GOT3 (cell line): ENCODE measurements around the gene TRAPPC11.

Experiments
- DNase-seq: peaks from one replicate; lab custom pipeline; 2025; ENCODE audit warnings: mixed read lengths; lab: John Stamatoyannopoulos, UW

Gene TRAPPC11

GRCh38 chr4:183637461-183637860, 21.6 kb upstream of the TRAPPC11 start:
- no peak for DNase-seq

GRCh38 chr4:183638436-183638835, 20.7 kb upstream of the TRAPPC11 start:
- DNase-seq: no peak

DNA sequence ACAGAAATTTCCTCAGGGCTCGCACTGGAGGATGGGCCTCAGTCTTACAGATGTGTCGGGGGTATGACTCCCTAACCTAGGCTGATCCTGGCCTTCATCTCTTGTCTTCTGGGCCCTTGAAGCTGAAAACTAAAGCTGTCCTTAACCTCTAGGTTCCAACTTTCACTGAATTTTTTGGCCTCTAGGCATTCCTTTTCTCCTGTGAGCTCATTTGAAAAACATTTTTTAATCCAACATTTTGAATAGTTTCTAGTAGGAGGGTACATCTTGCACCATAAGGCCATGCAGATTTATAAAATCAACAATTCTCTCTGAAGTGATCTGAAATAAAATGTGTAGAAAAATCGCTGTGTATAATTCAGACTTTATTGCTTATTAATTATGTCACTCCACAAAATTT, 19.8 kb upstream of the TRAPPC11 start:
- no peak for DNase-seq

DNA sequence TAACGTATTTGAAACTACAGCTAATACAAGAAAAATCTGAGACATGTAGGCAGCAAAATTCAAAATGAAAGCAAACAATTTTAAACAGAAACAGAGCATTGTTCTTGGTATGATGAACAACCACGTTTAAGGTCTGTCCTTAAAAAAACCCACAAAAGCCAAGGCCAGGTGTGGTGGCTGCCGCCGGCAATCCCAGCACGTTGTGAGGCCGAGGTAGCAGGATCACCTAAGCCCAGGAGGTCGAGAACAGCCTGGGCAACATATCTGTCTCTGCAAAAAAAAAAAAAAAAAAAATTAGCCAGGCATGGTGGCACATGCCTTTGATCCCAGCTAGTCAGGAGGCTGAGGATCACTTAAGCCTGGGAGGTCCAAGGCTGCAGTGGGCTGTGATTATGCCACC, 13.8 kb upstream of the TRAPPC11 start:
- DNase-seq: no peak

DNA sequence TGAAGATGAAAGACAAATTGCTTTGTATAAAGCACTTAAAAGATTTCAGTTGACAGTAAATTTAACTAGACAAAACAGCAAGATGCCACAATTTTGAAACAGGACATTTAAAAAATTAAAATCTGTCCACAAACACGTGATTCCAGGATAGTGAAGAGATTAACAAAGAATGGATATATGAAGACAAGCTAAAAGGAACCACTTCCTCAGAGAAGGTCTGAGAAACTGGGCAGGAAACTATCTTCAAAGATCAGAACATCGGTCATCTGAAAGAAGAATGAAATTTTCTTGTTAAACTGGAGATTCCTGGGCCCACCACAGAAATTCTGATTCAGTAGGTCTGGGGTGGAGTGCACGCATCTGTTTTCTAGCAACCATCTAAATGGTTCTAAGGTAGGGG, 1.5 kb upstream of the TRAPPC11 start:
- DNase-seq: no peak

DNA sequence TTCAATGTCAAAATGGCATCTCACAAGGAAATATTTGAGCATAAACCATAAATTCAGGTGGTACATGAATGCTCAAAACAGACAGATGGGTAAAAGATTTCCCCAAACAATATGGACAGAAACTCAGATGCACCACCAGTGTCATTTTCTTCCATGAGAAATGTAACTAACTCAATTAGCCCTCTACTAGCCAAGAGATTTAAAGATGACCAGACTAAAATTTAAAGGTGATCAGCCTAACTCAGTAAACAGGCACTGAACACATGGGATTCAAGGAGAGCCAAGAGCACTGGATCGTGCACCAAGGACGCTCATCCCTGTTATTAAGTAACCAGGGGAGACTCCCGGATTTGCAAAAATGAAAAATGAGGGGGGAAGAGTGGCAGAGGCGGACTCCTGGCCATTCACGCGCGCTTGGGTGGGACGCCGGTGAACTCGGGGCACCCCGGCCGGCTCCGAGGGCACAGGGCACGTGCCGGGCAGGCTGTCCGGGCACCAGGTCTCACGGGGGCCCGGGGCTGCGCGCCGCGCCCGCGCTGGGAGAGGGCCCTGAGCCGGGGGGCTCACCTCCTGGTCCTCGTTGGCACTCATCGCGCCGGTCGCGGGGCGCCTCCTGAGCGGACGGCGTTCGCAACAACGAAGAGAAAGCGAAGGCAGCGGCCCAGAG, 598 bp upstream of the TRAPPC11 start:
- DNase-seq: no peak

DNA sequence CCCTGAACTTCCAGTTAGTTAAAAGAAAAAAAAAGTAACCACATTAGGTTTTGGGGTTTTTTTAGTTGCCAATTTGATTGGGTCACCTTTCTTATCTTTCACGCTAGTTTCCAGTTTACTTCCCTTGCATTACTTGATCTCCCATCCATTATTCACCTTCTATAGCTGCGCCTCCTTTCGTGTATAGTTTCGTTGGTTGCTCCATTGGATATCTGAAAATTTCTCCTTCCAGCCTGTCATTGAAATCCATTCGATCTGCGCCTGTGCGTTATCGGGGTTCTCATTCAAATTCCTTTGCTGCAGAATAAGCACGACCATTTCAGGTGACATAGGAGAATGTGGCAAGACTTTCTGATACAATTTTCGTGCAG, 764 bp downstream of the TRAPPC11 start:
- no peak for DNase-seq

DNA sequence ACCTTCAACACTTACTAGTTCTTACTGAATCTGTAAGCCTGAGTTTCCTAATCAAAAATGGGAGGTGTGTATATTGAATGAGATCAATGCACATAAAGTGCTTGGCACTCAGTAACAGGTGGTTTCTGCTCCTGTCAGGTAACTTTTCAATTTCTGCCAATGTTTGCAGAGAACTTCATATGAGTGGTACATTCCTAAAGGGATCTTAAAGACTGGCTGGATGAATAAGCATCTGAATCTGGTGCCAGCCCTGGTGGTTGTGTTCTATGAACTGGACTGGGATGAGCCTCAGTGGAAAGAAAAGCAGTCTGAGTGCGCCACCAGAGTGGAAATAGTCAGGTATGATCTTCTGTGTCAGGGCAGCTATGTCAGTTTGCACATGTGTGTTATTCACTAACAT, 7.0 kb downstream of the TRAPPC11 start:
- DNase-seq: no peak

DNA sequence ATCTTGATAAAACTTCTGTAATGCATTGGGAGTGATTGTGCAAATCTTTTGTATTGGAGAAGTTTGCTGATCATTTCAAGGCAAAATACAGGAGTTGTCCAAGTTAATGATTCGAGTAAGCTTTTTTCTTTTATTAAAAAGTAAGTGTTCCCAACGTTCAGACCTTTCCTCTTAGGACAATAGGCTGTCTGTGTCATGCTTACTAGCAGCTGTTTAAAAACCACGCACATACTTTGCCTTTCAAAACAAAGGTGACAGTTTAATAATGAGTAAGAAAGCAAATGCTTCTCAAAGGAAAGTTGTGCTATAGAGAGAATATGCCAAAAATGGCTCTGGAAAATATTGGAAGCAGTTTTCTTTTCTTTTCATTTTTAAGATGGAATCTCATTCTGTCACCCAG, 11.2 kb downstream of the TRAPPC11 start:
- no peak for DNase-seq

DNA sequence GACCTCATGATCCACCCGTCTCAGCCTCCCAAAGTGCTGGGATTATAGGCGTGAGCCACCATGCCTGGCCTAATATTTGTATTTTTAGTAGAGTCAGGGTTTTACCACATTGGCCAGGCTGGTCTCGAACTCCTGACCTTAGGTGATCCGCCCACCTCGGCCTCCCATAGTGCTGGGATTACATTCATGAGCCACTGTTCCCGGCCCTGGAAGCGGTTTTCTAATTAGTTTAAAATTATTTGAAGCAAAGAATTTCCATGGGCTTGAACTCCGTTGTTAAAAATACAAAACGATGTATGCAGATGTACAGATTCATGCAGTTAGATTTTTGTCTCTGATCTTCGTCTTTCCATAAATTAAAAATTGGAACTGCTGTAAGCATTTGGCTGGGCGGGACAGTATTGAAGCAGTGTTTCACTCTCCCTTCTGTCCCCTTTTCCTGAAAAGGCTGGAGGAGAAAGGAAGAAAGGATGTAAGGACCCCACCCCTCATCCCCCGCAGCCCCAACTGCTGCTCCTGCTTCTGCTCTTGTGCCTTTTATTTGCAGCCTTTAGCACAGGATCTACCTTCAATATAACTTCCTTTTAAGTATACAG, 12.0 kb downstream of the TRAPPC11 start:
- DNase-seq: no peak

DNA sequence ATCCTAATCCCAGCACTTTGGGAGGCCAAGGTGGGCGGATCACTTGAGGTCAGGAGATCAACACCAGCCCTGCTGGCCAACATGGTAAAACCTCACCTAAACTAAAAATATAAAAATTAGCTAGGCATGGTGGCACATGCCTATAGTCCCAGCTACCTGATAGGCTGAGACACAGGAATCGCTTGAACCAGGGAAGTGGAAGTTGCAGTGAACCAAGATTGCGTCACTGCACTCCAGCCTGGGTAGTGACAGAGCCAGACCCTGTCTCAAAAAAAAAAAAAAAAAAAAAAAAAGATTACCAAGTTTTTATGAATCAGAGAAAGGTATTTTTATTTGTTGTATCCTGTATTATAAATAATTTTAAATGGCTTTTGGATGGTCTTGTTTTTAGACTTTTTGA, 15.1 kb downstream of the TRAPPC11 start:
- DNase-seq: no peak

DNA sequence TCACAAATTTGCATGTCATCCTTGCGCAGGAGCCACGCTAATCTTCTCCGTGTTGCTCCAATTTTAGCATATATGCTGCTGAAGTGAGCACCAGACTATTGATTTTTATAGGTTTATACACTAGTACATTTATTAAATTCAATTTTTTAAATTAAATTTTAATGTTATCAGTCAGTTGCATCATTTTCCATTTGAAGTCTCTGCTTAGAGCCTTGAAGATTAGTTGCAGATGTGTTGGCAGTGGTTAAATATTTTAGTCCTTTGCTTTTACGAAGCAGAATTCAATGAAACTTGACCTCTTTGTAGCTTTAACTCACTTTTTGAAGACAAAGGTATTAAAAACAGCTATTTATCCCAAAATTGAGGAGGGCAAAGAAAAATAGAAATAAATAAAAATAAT, 16.5 kb downstream of the TRAPPC11 start:
- DNase-seq: no peak

DNA sequence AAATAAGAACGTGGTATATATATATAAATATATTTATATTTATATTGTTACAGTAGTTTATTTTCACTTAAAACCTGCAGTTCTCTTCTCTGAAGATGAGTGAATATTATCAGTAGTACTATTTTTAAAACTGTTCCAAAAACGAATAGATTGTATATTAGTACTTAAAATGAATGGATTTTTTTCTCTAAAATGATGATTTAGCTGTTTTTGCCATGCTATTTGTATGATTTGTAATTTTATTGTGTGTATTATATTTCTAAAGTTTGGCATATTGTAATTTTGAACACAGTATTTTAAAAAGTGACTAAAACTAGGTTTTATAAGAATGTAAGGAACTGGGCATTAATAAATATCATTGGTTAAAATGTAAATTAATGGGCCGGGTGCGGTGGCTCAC, 22.0 kb downstream of the TRAPPC11 start:
- no peak for DNase-seq

DNA sequence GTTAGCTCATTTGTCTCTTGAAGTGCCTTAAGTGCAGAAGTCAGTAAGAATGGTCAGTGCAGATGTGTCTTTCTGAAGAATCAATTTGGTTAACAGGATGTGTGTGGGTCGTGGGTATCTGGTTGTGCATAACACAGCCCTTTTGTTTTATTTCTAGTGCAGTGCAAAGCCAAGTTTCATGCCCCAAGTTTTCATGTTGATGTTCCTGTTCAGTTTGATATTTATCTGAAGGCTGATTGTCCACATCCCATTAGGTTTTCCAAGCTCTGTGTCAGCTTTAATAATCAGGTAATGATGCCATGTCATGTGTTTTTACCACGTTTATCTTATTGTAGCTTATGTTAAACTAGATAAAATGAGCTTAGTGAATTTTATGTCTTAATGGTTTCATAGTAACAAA, 27.4 kb downstream of the TRAPPC11 start:
- DNase-seq: no peak

- no peak for DNase-seq
Measured at GRCh38 chr4:183688216-183688615, 29.1 kb downstream of the TRAPPC11 start.

DNA sequence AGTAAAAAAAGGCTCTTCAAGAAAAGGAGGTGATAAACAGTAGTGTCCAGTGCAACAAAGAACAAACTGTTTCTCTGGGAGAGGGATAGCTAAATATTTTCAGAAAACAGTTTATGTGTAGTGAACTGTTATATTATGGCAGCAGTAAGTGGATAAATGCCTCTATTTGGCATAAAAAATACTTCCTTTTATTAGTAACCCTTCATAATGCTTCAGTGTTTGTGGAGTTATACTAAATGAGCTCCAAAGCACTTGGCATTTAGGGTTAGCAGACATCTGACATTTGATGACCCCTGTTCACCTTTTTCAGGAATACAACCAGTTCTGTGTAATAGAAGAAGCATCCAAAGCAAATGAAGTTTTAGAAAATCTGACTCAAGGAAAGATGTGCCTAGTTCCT, 31.9 kb downstream of the TRAPPC11 start:
- DNase-seq: no peak

- DNase-seq: no peak
Measured at GRCh38 chr4:183691897-183692296, 32.8 kb downstream of the TRAPPC11 start.

DNA sequence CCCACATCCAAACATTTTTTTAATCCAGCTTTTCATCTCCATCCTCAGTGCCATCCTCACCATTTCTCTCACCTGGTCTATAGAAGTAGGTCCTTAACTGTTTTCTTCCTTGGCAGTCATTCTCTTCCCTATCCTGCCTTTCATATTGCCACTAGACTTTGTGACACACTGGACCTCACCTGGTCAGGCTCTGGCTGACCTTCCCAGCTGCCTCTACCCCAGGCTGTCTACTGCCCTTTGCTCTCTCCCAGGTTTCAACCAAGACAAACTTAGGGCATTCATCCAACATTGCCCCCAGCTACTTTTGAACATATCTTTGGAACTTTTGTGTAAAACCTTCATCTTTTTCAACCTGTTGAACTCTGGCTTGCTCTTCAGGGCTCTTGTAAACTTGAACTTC, 39.8 kb downstream of the TRAPPC11 start:
- no peak for DNase-seq

GRCh38 chr4:183700407-183700806, 41.3 kb downstream of the TRAPPC11 start:
- no peak for DNase-seq

DNA sequence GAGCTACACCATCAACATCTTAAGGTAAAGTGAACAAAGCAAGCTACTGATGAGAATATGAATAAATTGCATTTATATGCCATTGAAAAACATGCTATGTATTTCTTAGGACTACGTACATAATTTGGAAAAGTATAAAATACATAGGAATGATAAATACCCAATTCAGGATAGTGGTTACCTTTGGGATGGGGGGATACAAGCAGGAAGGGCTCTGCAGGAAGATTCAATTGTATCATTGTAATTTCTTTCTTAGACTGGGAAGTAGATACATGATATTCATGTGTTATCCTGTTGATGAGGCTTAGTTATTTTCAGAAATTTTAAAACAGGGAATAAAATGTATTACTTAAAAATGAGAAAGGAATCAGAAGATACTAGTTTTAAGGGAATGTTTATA, 43.4 kb downstream of the TRAPPC11 start:
- no peak for DNase-seq

DNA sequence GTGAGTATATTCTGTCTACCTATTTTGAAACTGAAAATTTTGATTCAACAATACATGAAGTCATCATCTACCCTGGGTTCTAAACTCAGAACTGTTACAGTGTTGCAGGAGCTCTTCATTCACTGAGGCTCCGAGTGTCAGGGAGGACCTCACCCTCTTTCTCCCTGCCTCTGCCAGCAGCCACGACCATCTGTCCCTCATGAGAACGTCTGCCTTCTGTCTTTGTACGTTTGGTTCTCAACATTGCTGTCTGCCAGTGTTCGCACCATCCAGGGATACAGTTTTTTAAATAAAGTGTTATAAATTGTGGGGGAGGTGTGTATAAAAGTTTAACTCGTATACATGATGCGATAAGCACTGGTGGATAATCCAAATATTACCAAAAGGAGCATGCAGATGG, 55.5 kb downstream of the TRAPPC11 start:
- DNase-seq: no peak

DNA sequence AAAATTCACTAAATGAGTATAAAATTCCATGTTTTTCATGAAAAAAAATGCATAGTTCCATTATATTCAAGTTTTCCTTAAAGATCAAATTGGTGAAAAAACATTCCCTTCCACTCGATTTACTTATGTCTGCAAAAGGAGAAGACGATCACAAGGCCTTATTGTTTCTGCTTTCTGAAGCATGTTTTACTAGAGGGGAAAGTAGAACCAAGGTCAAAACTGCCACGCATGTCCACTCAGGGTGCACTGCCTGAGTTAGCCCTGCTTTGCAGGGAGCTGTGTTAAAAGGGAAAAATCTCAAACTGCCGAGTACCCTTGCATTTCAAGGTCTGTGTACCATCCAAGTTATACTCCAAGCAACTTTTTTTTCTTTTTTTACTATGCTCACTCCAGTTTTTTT, 57.2 kb downstream of the TRAPPC11 start:
- DNase-seq: no peak

- no peak for DNase-seq
Measured at GRCh38 chr4:183718876-183719275, 59.8 kb downstream of the TRAPPC11 start.
